CD14-positive monocyte (primary cell): Measurements from ENCODE around the gene DAZAP1. TPM values are rescaled to one million over a fixed set of nuclear protein-coding genes. Genes with fewer than 3 reads are reported as not detected.

Source experiments
- DNase-seq, 3 donors: peaks; one replicate each; pipeline ENCODE4 v3.0.0-alpha.2; 2011 to 2022
- H2AFZ ChIP-seq: 2 replicates; pipeline ENCODE4 v1.6.0; 2012; ENCODE audit warnings: mild to moderate bottlenecking, low read depth, low read length, inconsistent platforms; ENCODE audit not compliant: insufficient read depth, poor library complexity, severe bottlenecking
- H3K27ac ChIP-seq, 2 donors: 1 replicate in 1 of 2; 2 replicates in 1 of 2; pipeline ENCODE4 v1.5.1; 2012 to 2013; ENCODE audit warnings: low read length in 2 of 2, control low read depth in 1 of 2, inconsistent platforms in 1 of 2, low read depth in 1 of 2, mild to moderate bottlenecking in 1 of 2
- H3K27me3 ChIP-seq, 2 donors: one replicate each; pipeline versions ENCODE4 v1.6.0 to v1.6.1; 2011 to 2013; ENCODE audit warnings: low read length in 2 of 2; ENCODE audit not compliant: control insufficient read depth in 2 of 2, insufficient read depth in 2 of 2
- H3K36me3 ChIP-seq, 2 donors: replicated peaks in 1 of 2; 1 replicate in 1 of 2; 2 replicates in 1 of 2; pipeline versions ENCODE4 v1.5.1 to v1.6.1; 2012 to 2013; ENCODE audit warnings: low read length in 2 of 2, control low read depth in 1 of 2, inconsistent platforms in 1 of 2, mild to moderate bottlenecking in 1 of 2; ENCODE audit not compliant: insufficient read depth in 2 of 2, control insufficient read depth in 1 of 2
- H3K4me1 ChIP-seq, 2 donors: 1 replicate in 1 of 2; 2 replicates in 1 of 2; pipeline versions ENCODE4 v1.5.1 to v1.6.1; 2012 to 2013; ENCODE audit warnings: low read length in 2 of 2, control low read depth in 1 of 2, inconsistent platforms in 1 of 2, mild to moderate bottlenecking in 1 of 2, moderate library complexity in 1 of 2; ENCODE audit not compliant: insufficient read depth in 2 of 2, control insufficient read depth in 1 of 2
- H3K4me2 ChIP-seq: replicated peaks from 2 replicates; pipeline ENCODE3; 2012; ENCODE audit warnings: low read length, moderate library complexity, mild to moderate bottlenecking; ENCODE audit not compliant: poor library complexity, severe bottlenecking; ENCODE audit errors: extremely low read depth
- H3K4me3 ChIP-seq, 3 experiments: fragments of 200-600 bp in 1 of 3; sonication (generic) in 1 of 3; replicated peaks in 1 of 3; 1 replicate in 2 of 3; 2 replicates in 1 of 3; pipeline ENCODE4 v1.5.1; 2011 to 2013; ENCODE audit warnings: low read length in 3 of 3, mild to moderate bottlenecking in 3 of 3, control low read depth in 2 of 3, low read depth in 2 of 3, inconsistent platforms in 1 of 3, moderate library complexity in 1 of 3
- H3K79me2 ChIP-seq: 2 replicates; pipeline ENCODE4 v1.6.0; 2012; ENCODE audit warnings: mild to moderate bottlenecking, control low read depth, inconsistent platforms, low read length, moderate library complexity; ENCODE audit not compliant: insufficient read depth
- H3K9ac ChIP-seq: 2 replicates; pipeline ENCODE4 v1.6.0; 2017; ENCODE audit warnings: low read length, mild to moderate bottlenecking; ENCODE audit not compliant: insufficient read depth, poor library complexity, severe bottlenecking
- H3K9me3 ChIP-seq, 2 donors: replicated peaks in 1 of 2; 1 replicate in 1 of 2; 2 replicates in 1 of 2; pipeline versions ENCODE4 v1.5.1 to v1.6.1; 2012 to 2013; ENCODE audit warnings: low read length in 2 of 2, control low read depth in 1 of 2; ENCODE audit not compliant: control insufficient read depth in 1 of 2, insufficient read depth in 1 of 2
- H4K20me1 ChIP-seq: 2 replicates; pipeline ENCODE4 v1.6.0; 2012; ENCODE audit warnings: mild to moderate bottlenecking, low read length, control low read depth, moderate library complexity; ENCODE audit not compliant: insufficient read depth
- H3K27ac Mint-ChIP-seq, 7 donors: one replicate each; pipeline ENCODE4 v1.8.0; 2020; ENCODE audit warnings: mild to moderate bottlenecking in 7 of 7, mixed read lengths in 7 of 7, moderate library complexity in 6 of 7, inconsistent platforms in 2 of 7
- H3K27me3 Mint-ChIP-seq, 3 donors: one replicate each; pipeline ENCODE4 v1.8.0; 2021 to 2022; ENCODE audit warnings: low read depth in 3 of 3, mild to moderate bottlenecking in 3 of 3, mixed read lengths in 3 of 3, moderate library complexity in 3 of 3, inconsistent platforms in 1 of 3
- H3K36me3 Mint-ChIP-seq, 2 donors: one replicate each; pipeline ENCODE4 v1.8.0; 2020; ENCODE audit warnings: mixed read lengths in 2 of 2, inconsistent platforms in 1 of 2, mild to moderate bottlenecking in 1 of 2
- H3K4me1 Mint-ChIP-seq: one replicate; pipeline ENCODE4 v1.8.0; 2020; ENCODE audit warnings: mild to moderate bottlenecking, mixed read lengths
- H3K4me3 Mint-ChIP-seq, 2 donors: one replicate each; pipeline ENCODE4 v1.8.0; 2020; ENCODE audit warnings: mild to moderate bottlenecking in 2 of 2, mixed read lengths in 2 of 2, moderate library complexity in 1 of 2
- H3K9me3 Mint-ChIP-seq, 7 donors: one replicate each; pipeline ENCODE4 v1.8.0; 2020 to 2022; ENCODE audit warnings: mixed read lengths in 7 of 7, mild to moderate bottlenecking in 6 of 7, moderate library complexity in 6 of 7, inconsistent platforms in 2 of 7
- whole genome bisulfite sequencing: methylation state at CpG from one replicate; pipeline ENCODE4 v1.1.5; 2013; ENCODE audit warnings: missing lambda C conversion rate; ENCODE audit not compliant: insufficient coverage; 5-methylcytosine and 5-hydroxymethylcytosine counted together
- intact Hi-C, 2 donors: fragments of 100-400 bp; cut with micrococcal nuclease; formaldehyde crosslinking; loops; one replicate each; pipeline versions ENCODE4 v1.15.0 to v1.15.1; 2023
- polyA plus RNA-seq, 3 donors: library from polyadenylated mRNA; depleted of rRNA in 1 of 3; unstranded in 2 of 3; stranded (reverse) in 1 of 3; fragments of 300-500 nt in 2 of 3; fragments of >200 nt in 1 of 3; fragmentation: Illumina TruSeq in 2 of 3; gene quantifications; 1 replicate in 2 of 3; 2 replicates in 1 of 3; pipeline ENCODE4 v1.2.3, GENCODE V29; 2012 to 2021
- TF ChIP-seq, protein P1 (sequence below): fragments of 200-600 bp; IDR thresholded peaks from one replicate; pipeline ENCODE4 v1.8.0; 2022; ENCODE audit warnings: antibody characterized with exemption, mild to moderate bottlenecking

Gene DAZAP1
- polyA plus RNA-seq, 3 donors = 3.3 to 57.1 (median 4.2) TPM

DNA sequence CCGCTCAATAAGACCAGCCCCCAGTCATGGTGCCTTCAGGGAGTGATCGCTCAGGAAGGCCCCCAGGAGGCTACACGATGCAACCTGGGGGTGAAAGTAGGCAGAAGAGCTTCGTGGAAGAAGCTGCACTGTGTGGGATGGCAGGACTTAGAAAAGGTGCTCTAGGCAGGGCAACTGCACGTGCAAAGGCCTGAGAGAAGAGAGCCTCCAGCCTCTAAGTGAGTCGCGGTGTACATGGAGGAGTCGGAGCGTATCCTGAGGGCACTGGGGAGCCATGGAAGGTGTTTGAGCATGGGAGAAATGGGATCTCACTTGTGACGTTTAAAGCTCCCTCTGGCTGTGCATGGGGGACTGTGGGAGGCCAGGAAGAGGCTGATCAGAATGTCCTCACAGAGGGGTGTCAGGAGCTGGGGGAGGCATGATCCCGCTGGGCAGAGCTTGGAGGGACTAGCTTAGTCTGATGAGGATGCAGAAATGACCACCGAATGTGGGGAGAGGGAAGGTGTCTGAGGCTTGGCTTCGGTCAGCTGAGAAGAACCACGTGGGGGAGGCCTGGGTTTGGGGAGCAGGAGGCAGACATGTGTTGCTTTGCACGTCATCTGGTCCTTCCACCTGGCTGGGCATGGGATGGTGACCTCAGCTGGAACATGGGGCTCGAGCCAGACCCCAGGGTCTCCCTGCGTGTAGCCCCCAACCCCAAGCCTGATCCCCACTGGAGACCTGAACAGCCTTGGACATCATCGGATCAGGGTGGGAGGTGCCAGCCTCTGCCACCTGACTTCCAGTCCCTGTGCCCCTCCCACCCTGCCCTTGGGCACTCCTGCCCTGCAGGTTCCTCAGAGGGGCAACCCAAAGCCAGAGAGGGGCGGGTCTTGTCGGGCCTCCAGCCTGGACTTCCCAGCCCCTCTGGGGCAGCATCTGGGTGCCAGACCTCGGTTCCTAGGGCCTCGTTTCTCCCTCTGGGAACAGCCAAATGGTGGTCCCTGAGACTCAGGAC, 43.6 kb downstream of the DAZAP1 start:
- WGBS = 57% methylated on average over 17 of the region's 22 CpGs
- no peak overlapping the region for H2AFZ ChIP-seq
- TF ChIP-seq, protein P1, sequence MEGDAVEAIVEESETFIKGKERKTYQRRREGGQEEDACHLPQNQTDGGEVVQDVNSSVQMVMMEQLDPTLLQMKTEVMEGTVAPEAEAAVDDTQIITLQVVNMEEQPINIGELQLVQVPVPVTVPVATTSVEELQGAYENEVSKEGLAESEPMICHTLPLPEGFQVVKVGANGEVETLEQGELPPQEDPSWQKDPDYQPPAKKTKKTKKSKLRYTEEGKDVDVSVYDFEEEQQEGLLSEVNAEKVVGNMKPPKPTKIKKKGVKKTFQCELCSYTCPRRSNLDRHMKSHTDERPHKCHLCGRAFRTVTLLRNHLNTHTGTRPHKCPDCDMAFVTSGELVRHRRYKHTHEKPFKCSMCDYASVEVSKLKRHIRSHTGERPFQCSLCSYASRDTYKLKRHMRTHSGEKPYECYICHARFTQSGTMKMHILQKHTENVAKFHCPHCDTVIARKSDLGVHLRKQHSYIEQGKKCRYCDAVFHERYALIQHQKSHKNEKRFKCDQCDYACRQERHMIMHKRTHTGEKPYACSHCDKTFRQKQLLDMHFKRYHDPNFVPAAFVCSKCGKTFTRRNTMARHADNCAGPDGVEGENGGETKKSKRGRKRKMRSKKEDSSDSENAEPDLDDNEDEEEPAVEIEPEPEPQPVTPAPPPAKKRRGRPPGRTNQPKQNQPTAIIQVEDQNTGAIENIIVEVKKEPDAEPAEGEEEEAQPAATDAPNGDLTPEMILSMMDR = no peak

DNA sequence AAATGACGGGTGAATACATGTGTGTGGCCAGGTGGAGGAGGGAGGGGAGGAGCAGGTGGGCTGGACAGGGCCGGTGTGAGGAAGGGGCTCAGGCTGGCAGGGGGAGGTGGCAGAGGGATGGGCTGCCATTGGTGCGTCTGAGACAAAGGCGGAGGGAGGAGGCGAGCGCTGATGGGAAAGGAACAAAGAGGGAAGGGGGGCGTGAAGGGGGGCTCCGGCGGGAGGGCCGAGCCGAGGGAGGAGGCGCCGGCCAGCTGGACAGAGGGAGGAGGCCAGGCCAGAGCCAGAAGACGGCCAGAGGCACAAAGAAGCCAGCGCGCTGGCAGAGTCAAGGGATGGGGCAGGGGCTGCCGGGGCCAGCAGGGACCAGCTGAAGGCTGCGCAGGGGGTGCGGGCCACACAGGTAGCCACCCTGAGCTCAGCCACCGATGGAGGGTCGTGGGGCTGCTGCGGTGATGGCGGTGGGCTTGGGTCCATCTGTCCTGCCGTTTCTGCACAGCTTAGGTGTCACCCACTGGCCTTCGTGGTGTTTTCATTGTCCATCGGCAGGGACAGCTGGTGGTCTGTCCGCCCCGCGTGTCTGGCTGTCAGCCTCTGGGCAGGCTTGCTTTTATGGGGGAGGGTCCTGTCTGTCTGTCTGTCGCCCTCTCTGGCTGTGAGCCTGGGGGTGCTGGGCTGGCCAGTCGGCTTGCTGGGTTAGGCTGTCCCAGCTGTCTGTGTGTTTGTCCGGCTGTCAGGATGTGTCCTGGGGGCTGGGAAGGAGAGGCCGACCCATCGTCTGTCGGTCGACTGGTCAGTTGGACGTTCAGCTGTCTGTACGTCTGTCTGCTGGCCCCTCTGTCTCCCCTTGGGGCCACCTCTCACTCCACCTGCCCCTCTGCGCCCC, 44.8 kb downstream of the DAZAP1 start:
- Histone ChIP-seq H3K9ac (no peak overlapping the region), H3K9me3 (peaks cover 6 to 40% of the 10 kb centered on the region in 2 donors), H3K79me2 (no peaks in the 10 kb centered on the region), H3K27ac (no peak overlapping the region), H4K20me1 (peaks cover 13% of the 10 kb centered on the region), H3K4me1 (peaks cover 15% of the 10 kb centered on the region in 2 donors), H3K4me2 (no peak overlapping the region), H3K27me3 (peaks cover 48 to 95% of the 10 kb centered on the region in 2 donors), H2AFZ (no peak overlapping the region), H3K4me3 (no peak overlapping the region), H3K36me3 (no peaks in the 10 kb centered on the region)
- 47% methylated on average over 33 of the region's 39 CpGs for WGBS
- DNase-seq = no peak
- H3K9me3 Mint-ChIP-seq = peaks cover 7 to 39% (median 21%) of the 10 kb centered on the region in 7 donors
- TF ChIP-seq, protein P1 = no peak
- H3K4me1 Mint-ChIP-seq = peaks cover 11% of the 10 kb centered on the region
- intact Hi-C loops = no loop called here
- H3K27me3 Mint-ChIP-seq = peaks cover 84 to 99% (median 93%) of the 10 kb centered on the region in 3 donors
- peaks cover 5 to 12% of the 10 kb centered on the region in 2 donors for H3K36me3 Mint-ChIP-seq
- no peak overlapping the region for H3K27ac Mint-ChIP-seq
- peak overlapping the region in 1 of 2 donors; percentile 55 for H3K4me3 Mint-ChIP-seq

More for the DNA sequence above, 43.6 kb downstream of the DAZAP1 start:
- Mint-ChIP-seq H3K27me3 (peaks cover 81 to 98% (median 87%) of the 10 kb centered on the region in 3 donors), H3K27ac (no peak overlapping the region), H3K4me3 (peak overlapping the region in 1 of 2 donors; percentile 83), H3K4me1 (peaks cover 13% of the 10 kb centered on the region), H3K36me3 (peaks cover 5 to 12% of the 10 kb centered on the region in 2 donors), H3K9me3 (peaks cover 7 to 41% (median 22%) of the 10 kb centered on the region in 7 donors)
- no peaks in the 10 kb centered on the region for H3K36me3 ChIP-seq
- no peak overlapping the region for H3K4me2 ChIP-seq
- peaks cover 45 to 95% of the 10 kb centered on the region in 2 donors for H3K27me3 ChIP-seq
- intact Hi-C loops = no loop called here
- peaks cover 21% of the 10 kb centered on the region for H4K20me1 ChIP-seq
- no peak overlapping the region for H3K27ac ChIP-seq
- no peak for DNase-seq
- H3K4me3 ChIP-seq = no peak overlapping the region
- H3K79me2 ChIP-seq = no peaks in the 10 kb centered on the region
- H3K9ac ChIP-seq = no peak overlapping the region
- peaks cover 6 to 33% of the 10 kb centered on the region in 2 donors for H3K9me3 ChIP-seq
- H3K4me1 ChIP-seq = peaks cover 15 to 22% of the 10 kb centered on the region in 2 donors
